Activated T-cell treated with anti-CD3 and anti-CD28 coated beads for 48 hours (primary cell): ENCODE results near the gene VPS26B.
"Not testable (repeated sequence)": the region's sequence is repeated elsewhere in the genome, so short reads cannot be mapped to it uniquely, and the experiment has no call there.

Source experiments
- DNase-seq: peaks from one replicate; pipeline ENCODE4 v3.0.0-alpha.2; 2020; ENCODE audit warnings: low read depth

Gene VPS26B

GRCh38 chr11:134231958-134232659, 7.6 kb downstream of the VPS26B start:
- DNase-seq = no peak

DNA sequence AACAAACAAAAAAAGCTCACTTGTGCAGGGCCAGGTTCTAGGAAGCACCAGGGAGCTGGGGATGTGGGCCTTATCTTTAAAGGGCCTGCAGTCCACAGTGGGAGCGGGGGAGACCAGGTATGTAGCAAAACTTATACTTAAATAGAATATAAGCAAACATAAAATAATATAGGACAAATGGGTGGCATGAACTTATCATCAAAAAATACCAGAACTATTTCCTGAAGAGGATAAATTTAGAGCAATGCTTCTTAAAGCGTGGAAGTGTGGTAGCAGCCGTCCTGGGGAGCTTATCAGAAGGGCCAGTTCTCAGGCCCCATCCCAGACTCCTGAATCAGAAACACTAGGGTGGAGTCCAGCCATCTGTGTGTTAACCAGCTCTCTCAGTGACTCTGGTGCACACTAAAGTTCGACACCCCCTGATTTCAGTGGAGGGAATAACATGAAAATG, 9.3 kb downstream of the VPS26B start:
- no peak for DNase-seq

DNA sequence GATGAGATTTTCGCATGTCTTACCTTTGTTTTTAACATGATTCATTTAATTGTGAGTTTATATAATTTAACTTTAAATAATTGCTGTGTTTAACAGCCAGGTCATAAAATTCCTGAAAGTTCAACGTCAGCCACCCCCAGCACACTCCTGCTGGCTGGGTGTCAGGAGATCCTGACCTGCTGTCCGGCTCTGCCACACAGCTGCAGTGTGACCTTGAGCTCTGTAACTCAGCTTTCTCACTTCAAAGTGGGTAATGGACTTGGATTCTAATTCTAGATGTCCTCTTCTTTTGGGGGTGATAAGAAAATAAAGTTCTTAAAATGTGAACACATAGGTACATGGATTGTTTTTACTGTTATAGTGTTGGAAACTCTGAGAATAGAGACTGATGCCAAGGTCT, 10.9 kb downstream of the VPS26B start:
- DNase-seq = no peak

GRCh38 chr11:134236834-134237556, 12.5 kb downstream of the VPS26B start:
- no peak for DNase-seq

DNA sequence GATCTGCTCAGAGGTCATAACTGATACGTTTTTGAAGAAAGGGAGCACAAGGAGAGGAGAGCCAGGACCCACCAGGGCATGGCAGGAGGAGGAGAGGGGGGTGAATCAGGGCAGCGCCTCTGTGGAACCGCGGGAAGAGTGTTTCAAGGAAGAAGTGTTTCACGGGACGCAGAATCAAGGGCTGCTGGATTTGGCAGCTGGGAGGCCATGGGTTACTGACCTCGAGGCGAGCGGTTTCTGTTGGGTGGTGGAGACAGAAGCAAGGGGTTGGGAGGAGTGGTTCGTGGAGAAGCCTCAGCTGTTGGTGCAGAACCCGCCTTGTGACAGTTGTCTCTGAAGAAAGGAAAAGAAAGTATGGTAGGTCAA, 13.1 kb downstream of the VPS26B start:
- no peak for DNase-seq

DNA sequence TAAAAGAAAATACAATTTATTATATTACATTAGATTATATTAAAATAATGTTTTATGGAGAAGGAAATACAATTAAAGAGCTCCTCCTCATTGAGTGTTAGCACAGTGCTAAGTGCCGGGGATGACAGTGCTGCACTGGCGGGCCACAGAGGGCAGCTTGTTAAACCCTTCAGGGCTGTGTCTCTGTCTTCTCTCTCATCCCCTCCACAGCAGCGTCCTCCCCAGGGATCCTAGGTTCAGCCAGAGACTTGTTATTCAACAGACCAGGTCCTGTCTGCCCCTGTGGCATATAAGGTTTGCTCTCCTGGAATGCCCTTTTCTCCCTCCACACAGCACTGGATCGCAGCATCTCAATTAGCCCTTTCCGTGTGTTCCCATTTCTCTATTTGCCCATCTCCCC, 14.5 kb downstream of the VPS26B start:
- DNase-seq = no peak

DNA sequence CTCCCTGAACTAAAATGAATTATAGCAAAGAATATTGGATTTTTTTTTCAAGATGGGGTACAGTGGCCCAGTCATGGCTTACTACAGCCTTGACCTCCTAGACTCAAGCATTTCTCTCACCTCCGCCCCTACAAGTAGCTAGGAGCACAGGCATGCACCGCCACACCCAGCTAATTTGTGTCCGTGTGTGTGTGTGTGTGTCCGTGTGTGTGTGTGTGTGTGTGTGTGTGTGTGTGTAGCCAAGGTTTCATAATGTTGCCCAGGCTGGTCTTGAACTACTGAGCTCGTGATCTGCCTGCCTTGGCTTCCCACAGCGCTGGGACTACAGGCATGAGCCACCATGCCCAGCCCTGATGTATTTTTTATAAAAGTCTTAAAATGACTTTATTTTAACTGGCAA, 16.1 kb downstream of the VPS26B start:
- DNase-seq = no peak

GRCh38 chr11:134242376-134242775, 17.9 kb downstream of the VPS26B start:
- DNase-seq = no peak

GRCh38 chr11:134243913-134244312, 19.4 kb downstream of the VPS26B start:
- DNase-seq = no peak

DNA sequence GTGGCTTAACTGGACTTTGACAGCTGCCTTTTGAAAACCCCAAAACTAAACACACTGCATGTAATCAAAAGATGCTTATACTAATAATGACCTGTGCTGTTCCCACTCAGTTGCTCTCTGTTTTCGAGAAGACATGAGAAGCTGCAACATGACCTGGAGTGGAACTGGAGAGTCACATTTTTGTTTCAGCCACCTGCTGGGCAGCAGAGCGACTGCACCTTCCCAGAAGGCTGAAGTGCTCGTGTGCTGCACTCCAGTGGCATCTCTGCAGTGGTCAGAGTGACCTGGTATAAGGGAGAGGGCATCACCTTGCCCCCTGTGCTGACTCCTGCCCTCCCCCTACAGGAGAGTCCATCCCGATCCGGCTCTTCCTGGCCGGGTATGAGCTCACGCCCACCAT, 20.1 kb downstream of the VPS26B start:
- no peak for DNase-seq

GRCh38 chr11:134245434-134245833, 21.0 kb downstream of the VPS26B start:
- DNase-seq = no peak

GRCh38 chr11:134246100-134246499, 21.6 kb downstream of the VPS26B start:
- DNase-seq = no peak

DNA sequence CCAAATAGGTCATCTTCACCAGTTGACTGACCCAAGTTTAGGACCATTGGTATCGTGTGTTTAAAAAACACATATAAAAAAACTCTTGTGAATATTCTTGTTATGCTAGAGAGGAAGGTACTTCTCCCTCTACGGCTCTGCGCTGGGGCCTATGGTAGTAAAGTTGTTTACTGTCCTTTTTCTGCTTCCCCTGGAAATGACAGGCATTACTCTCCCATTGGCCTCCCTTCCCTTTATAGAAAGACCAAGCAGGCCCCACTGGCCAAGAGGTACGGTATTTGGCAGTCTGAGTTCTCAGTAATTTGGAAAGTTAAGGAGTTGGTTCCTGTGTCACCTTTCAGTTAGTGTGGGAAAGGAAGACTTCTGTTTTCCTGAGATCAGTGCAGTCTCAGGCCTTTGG, 22.2 kb downstream of the VPS26B start:
- no peak for DNase-seq

GRCh38 chr11:134248910-134249480, 24.5 kb downstream of the VPS26B start:
- no peak for DNase-seq

DNA sequence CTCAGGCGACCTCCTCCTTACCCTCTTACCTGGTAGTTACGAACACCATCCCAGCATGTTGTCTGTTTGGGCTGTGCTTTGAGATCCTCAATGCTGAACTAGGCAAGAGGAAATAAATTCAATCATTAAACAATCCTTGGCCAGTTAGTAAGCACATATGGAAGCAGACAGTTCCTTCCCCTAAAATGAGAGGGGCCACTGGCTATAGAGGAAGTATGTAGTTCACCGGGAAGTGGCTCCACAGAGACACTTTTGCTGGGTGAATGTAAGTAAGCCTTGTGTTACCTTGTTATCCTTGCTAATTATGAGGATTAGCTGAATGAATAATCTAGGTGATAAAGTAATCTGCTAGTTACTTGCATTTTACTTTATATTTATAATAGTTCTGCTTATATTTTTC, 25.8 kb downstream of the VPS26B start:
- DNase-seq = no peak

- DNase-seq = no peak
These were observed 26.2 kb downstream of the VPS26B start for GRCh38 chr11:134250675-134251074.

DNA sequence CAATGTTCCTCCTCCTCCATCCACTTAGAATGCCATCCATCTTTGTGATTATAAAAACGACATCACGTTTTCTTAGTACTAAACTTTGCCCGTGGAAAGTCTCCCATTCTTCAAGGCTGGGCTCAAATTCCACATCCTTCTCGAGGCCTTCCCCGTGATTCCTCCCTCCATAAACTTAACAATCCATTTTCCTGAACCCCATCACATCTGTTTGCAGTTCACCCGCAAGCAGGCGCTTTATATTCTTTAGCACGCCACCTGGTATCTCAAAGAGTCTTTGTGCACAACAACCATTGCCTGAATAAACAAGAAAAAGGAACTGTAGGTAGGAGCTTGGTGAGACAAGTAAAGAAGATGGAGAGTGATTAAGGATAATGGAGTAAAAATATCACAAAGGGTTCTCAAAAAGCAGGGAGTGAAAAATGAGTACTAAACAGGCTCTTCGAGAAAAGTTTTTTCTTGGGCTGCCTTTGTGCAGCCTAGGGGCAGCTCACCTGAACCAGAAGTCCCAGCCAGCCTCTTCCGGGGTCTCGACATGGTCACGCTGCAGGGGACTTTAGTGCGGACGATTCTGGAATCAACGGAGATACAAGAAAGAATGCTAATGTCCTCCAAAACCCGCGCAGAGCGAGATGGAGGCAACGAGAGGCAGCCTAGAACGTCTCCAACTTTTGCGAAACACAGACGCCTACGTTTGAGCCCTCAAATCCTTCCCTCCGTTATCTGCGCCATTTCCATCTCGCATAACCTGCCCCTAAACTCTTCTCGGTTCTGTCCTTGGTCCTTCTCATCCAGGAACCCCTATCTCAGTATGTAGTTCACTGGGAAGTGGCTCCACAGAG, 28.1 kb downstream of the VPS26B start:
- peak; percentile 12 for DNase-seq

- DNase-seq = peak; percentile 94
These were observed 28.9 kb downstream of the VPS26B start, which contains the start of the genes ACAD8 and THYN1 for GRCh38 chr11:134253188-134253993. Gene ACAD8 (plus strand): TSS chr11:134253568. CDS start chr11:134253601, 33 bp downstream. Gene THYN1 (minus strand): TSS chr11:134253352. CDS start chr11:134252882, 470 bp downstream.

DNA sequence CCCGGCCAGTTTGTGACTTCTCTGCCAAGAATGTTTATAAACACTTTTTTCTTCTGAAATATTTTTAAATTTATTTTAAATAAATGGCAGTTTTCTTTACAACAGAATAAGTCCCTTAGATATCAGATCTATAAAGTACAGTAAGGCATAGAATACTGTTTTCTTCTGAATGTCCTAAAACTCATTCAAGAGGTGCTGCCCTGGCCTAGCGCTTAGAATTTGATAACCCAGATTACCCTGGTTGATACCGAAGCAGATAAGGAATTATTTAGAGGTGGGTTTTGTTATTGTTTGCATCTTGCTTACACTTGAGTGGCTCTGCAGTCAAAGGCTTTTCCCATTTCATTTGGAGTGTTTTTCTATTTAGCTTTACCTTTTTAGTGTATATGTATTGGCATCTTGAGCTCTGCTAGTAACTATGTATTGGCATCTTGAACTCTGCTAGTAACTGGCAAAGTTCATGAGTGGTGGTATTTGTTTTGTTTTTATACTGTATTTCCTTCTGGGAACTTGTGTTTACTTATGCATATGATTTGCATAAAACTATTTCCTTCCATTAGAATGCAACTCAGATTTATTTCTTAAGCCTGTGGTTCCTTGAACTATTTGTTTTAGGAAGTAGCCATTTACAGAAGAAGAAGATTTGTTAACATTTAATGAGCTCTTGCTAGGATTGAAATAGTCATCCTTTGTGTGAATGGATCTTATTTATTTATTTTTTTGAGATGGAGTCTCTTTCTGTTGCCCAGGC, 30.1 kb downstream of the VPS26B start:
- no peak for DNase-seq

DNA sequence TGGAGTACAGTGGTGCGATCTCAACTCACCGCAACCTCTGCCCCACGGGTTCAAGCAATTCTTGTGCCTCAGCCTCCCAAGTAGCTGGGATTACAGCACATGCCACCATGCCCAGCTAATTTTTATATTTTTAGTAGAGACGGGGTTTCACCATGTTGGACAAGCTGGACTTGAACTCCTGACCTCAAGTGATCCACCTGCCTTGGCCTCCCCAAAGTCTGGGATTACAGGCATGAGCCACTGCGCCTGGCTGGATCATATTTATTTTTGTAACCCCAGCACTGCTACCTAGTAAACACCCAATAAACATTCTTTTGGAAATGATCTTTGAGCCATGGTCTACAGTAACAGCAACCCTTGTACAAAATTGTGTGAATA, 30.7 kb downstream of the VPS26B start:
- not testable (repeated sequence) for DNase-seq

- no peak for DNase-seq
These were observed 32.6 kb downstream of the VPS26B start for GRCh38 chr11:134257101-134257500.
